ENCODE results near the gene CERS6. TPM values are rescaled to one million over a fixed set of nuclear protein-coding genes. Genes with fewer than 3 reads are reported as not detected.

CERS6 gene
- polyA plus RNA-seq, 1 donor from 2014 or later: 59.3 TPM

DNA sequence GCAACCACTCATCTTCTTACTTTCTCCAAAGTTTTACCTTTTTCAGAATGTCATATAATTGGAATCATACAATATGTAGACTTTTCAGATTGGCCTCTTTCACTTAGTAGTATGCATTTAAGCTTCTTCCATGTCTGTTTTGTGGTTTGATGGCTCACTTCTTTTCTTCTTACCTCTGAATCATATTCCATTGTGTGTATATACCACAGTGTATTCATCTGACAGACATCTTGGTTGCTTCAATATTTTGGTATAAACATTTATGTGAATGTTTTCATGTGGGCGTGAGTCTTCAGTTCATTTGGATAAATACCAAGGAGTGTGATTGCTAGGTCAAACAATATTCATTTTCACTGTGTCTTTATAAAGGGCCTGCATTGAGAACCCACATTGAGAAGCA is 210.3 kb downstream of the CERS6 start:
- Histone ChIP-seq H3K4me3 (ENCODE audit: low read length) (no peak overlapping the region), H3K4me2 (ENCODE audit: low read length) (no peak overlapping the region), H3K9me2 (ENCODE audit: insufficient read depth, low read length) (no peaks in the 10 kb centered on the region), H3K27me3 (ENCODE audit: insufficient read depth, low read depth, low read length) (no peaks in the 10 kb centered on the region), H3K9ac (ENCODE audit: low read length) (no peak overlapping the region), H2AFZ (ENCODE audit: low read depth, low read length) (no peak overlapping the region), H4K20me1 (ENCODE audit: insufficient read depth) (no peaks in the 10 kb centered on the region), H3K9me3 (ENCODE audit: low read length) (no peaks in the 10 kb centered on the region), H3K36me3 (ENCODE audit: insufficient read depth, low read length) (no peaks in the 10 kb centered on the region), H3F3A (ENCODE audit: insufficient read depth, low read length, poor library complexity, severe bottlenecking) (no peaks in the 10 kb centered on the region), H3K79me2 (replicated peaks; ENCODE audit: insufficient read depth, low read length) (peaks cover 4% of the 10 kb centered on the region), H3K27ac (ENCODE audit: low read length) (no peak overlapping the region)
- TF ChIP-seq SMC3 (conservative IDR thresholded peaks at IDR 0.05; ENCODE audit: poor library complexity) (no peak), TAF1 (IDR thresholded peaks at IDR 0.05; ENCODE audit: low read depth) (no peak), EP300 (conservative IDR thresholded peaks at IDR 0.05; ENCODE audit: poor library complexity, severe bottlenecking) (no peak), MXI1 (conservative IDR thresholded peaks at IDR 0.05; ENCODE audit: poor library complexity, severe bottlenecking) (no peak), RAD21 (conservative IDR thresholded peaks at IDR 0.05) (no peak), POLR2AphosphoS5 (IDR thresholded peaks at IDR 0.05) (no peak), EZH2 (IDR thresholded peaks at IDR 0.05; ENCODE audit: borderline replicate concordance, insufficient read depth, low read length, poor library complexity, severe bottlenecking) (no peak)
- TF ChIP-seq, protein P1, sequence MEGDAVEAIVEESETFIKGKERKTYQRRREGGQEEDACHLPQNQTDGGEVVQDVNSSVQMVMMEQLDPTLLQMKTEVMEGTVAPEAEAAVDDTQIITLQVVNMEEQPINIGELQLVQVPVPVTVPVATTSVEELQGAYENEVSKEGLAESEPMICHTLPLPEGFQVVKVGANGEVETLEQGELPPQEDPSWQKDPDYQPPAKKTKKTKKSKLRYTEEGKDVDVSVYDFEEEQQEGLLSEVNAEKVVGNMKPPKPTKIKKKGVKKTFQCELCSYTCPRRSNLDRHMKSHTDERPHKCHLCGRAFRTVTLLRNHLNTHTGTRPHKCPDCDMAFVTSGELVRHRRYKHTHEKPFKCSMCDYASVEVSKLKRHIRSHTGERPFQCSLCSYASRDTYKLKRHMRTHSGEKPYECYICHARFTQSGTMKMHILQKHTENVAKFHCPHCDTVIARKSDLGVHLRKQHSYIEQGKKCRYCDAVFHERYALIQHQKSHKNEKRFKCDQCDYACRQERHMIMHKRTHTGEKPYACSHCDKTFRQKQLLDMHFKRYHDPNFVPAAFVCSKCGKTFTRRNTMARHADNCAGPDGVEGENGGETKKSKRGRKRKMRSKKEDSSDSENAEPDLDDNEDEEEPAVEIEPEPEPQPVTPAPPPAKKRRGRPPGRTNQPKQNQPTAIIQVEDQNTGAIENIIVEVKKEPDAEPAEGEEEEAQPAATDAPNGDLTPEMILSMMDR (IDR thresholded peaks at IDR 0.05; ENCODE audit: poor library complexity, severe bottlenecking): no peak
- TF ChIP-seq, protein P2, sequence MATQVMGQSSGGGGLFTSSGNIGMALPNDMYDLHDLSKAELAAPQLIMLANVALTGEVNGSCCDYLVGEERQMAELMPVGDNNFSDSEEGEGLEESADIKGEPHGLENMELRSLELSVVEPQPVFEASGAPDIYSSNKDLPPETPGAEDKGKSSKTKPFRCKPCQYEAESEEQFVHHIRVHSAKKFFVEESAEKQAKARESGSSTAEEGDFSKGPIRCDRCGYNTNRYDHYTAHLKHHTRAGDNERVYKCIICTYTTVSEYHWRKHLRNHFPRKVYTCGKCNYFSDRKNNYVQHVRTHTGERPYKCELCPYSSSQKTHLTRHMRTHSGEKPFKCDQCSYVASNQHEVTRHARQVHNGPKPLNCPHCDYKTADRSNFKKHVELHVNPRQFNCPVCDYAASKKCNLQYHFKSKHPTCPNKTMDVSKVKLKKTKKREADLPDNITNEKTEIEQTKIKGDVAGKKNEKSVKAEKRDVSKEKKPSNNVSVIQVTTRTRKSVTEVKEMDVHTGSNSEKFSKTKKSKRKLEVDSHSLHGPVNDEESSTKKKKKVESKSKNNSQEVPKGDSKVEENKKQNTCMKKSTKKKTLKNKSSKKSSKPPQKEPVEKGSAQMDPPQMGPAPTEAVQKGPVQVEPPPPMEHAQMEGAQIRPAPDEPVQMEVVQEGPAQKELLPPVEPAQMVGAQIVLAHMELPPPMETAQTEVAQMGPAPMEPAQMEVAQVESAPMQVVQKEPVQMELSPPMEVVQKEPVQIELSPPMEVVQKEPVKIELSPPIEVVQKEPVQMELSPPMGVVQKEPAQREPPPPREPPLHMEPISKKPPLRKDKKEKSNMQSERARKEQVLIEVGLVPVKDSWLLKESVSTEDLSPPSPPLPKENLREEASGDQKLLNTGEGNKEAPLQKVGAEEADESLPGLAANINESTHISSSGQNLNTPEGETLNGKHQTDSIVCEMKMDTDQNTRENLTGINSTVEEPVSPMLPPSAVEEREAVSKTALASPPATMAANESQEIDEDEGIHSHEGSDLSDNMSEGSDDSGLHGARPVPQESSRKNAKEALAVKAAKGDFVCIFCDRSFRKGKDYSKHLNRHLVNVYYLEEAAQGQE (IDR thresholded peaks at IDR 0.05; ENCODE audit: borderline replicate concordance): no peak

DNA sequence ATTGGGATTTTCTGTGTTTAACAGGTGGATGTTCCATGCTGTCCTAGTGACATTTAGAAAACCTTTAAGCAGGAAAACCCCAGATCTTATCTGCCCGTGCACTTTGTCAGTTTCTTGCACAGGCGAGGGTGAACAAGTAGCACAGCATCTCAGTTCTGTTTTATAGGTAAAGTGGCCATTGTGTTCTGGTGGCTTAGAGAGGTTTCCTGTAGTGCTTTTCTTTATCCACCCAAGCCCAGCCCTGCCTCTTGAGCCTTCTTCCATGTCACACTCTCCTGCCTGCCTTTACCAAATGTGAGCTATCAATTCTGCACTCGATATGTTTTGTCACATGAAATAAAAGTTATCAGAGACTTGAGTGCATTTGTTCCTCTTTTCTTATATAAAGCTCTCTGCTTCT is 211.1 kb downstream of the CERS6 start:
- TF ChIP-seq, protein P2 (IDR thresholded peaks at IDR 0.05; ENCODE audit: borderline replicate concordance): no peak
- TF ChIP-seq, protein P1 (IDR thresholded peaks at IDR 0.05; ENCODE audit: poor library complexity, severe bottlenecking): no peak
- TF ChIP-seq EZH2 (IDR thresholded peaks at IDR 0.05; ENCODE audit: borderline replicate concordance, insufficient read depth, low read length, poor library complexity, severe bottlenecking) (no peak), MXI1 (conservative IDR thresholded peaks at IDR 0.05; ENCODE audit: poor library complexity, severe bottlenecking) (no peak), POLR2AphosphoS5 (IDR thresholded peaks at IDR 0.05) (no peak), EP300 (conservative IDR thresholded peaks at IDR 0.05; ENCODE audit: poor library complexity, severe bottlenecking) (no peak), SMC3 (conservative IDR thresholded peaks at IDR 0.05; ENCODE audit: poor library complexity) (no peak), RAD21 (conservative IDR thresholded peaks at IDR 0.05) (no peak), TAF1 (IDR thresholded peaks at IDR 0.05; ENCODE audit: low read depth) (no peak)
- no peaks in the 10 kb centered on the region for H3K9me3 ChIP-seq (ENCODE audit: low read length)

More for the DNA sequence above, 211.1 kb downstream of the CERS6 start:
- Histone ChIP-seq H4K20me1 (ENCODE audit: insufficient read depth) (no peaks in the 10 kb centered on the region), H3K27ac (ENCODE audit: low read length) (no peak overlapping the region), H3K36me3 (ENCODE audit: insufficient read depth, low read length) (no peaks in the 10 kb centered on the region), H3K79me2 (replicated peaks; ENCODE audit: insufficient read depth, low read length) (peaks cover 4% of the 10 kb centered on the region), H3K4me2 (ENCODE audit: low read length) (no peak overlapping the region), H3K9ac (ENCODE audit: low read length) (no peak overlapping the region), H2AFZ (ENCODE audit: low read depth, low read length) (no peak overlapping the region), H3K27me3 (ENCODE audit: insufficient read depth, low read depth, low read length) (no peaks in the 10 kb centered on the region), H3K9me2 (ENCODE audit: insufficient read depth, low read length) (no peaks in the 10 kb centered on the region), H3K4me3 (ENCODE audit: low read length) (no peak overlapping the region), H3F3A (ENCODE audit: insufficient read depth, low read length, poor library complexity, severe bottlenecking) (no peaks in the 10 kb centered on the region)
